B cell (primary cell): ENCODE data around the gene CCDC85A. TPM values are rescaled to one million over a fixed set of nuclear protein-coding genes. Genes with fewer than 3 reads are reported as not detected.

Experiments used
- ATAC-seq: fragments of 200-7000 bp; cut with Tn5 transposase; one replicate; pipeline ENCODE4 v1.10.0; 2021; ENCODE audit warnings: low read depth, mild to moderate bottlenecking, moderate number of reproducible peaks, moderate library complexity
- CTCF ChIA-PET: fragments of 350-600 bp; sonication (Branson Sonifier 250); formaldehyde crosslinking; loops from one replicate; lab custom pipeline; 2021; ENCODE audit warnings: antibody characterized with exemption, inconsistent platforms; lab: Charles Lee
- POLR2A ChIA-PET: fragments of 350-600 bp; sonication (Branson Sonifier 250); formaldehyde crosslinking; loops from one replicate; lab custom pipeline; 2021; ENCODE audit warnings: antibody characterized with exemption; lab: Charles Lee
- DNase-seq: peaks from one replicate; pipeline ENCODE4 v3.0.0; 2013
- H2AFZ ChIP-seq: 2 replicates; pipeline ENCODE4 v1.6.1; 2012; ENCODE audit warnings: mild to moderate bottlenecking, low read depth, low read length; ENCODE audit not compliant: insufficient read depth, poor library complexity, severe bottlenecking
- H3K27ac ChIP-seq, 2 donors: 1 replicate in 1 of 2; 2 replicates in 1 of 2; pipeline ENCODE4 v1.5.1; 2012 to 2013; ENCODE audit warnings: low read length in 2 of 2, mild to moderate bottlenecking in 2 of 2, moderate library complexity in 1 of 2
- H3K27me3 ChIP-seq, 4 experiments: fragments of 200-600 bp in 1 of 4; sonication (generic) in 1 of 4; replicated peaks in 1 of 4; 1 replicate in 2 of 4; 2 replicates in 2 of 4; pipeline versions ENCODE4 v1.6.1 to v1.7.0; 2013 to 2016; ENCODE audit warnings: low read length in 3 of 4, mild to moderate bottlenecking in 2 of 4, mixed read lengths in 1 of 4, moderate library complexity in 1 of 4; ENCODE audit not compliant: insufficient read depth in 4 of 4, control insufficient read depth in 3 of 4; ENCODE audit errors: control extremely low read depth in 1 of 4
- H3K36me3 ChIP-seq, 2 experiments: replicated peaks in 1 of 2; 1 replicate in 1 of 2; 2 replicates in 1 of 2; pipeline versions ENCODE4 v1.6.1 to v1.7.1; 2013; ENCODE audit warnings: low read length in 1 of 2; ENCODE audit not compliant: insufficient read depth in 2 of 2, control insufficient read depth in 1 of 2; ENCODE audit errors: control extremely low read depth in 1 of 2, extremely low read depth in 1 of 2
- H3K4me1 ChIP-seq, 2 donors: fragments of 200-600 bp in 1 of 2; sonication (generic) in 1 of 2; 1 replicate in 1 of 2; 2 replicates in 1 of 2; pipeline versions ENCODE4 v1.5.1 to v1.6.1; 2013 to 2017; ENCODE audit warnings: low read length in 2 of 2; ENCODE audit not compliant: control insufficient read depth in 2 of 2, insufficient read depth in 2 of 2
- H3K4me2 ChIP-seq: replicated peaks from 2 replicates; pipeline ENCODE3; 2012; ENCODE audit warnings: mild to moderate bottlenecking, low read depth, low read length; ENCODE audit not compliant: poor library complexity, severe bottlenecking
- H3K4me3 ChIP-seq, 5 experiments: fragments of 200-600 bp in 1 of 5; sonication (generic) in 1 of 5; 1 replicate in 3 of 5; 2 replicates in 2 of 5; pipeline versions ENCODE4 v1.5.1 to v1.7.0; 2011 to 2016; ENCODE audit warnings: low read length in 4 of 5, mild to moderate bottlenecking in 4 of 5, low read depth in 2 of 5, control low read depth in 1 of 5, moderate library complexity in 1 of 5; ENCODE audit not compliant: insufficient read depth in 1 of 5; ENCODE audit errors: control extremely low read depth in 1 of 5, extremely low read depth in 1 of 5
- H3K79me2 ChIP-seq: fragments of 200-600 bp; sonication (generic); one replicate; pipeline ENCODE4 v1.6.0; 2016; ENCODE audit warnings: low read length; ENCODE audit not compliant: control insufficient read depth, insufficient read depth
- H3K9ac ChIP-seq: fragments of 200-600 bp; sonication (generic); 2 replicates; pipeline ENCODE4 v1.6.1; 2017; ENCODE audit warnings: mild to moderate bottlenecking, low read length, moderate library complexity
- H3K9me3 ChIP-seq, 3 donors: one replicate each; pipeline versions ENCODE4 v1.6.1 to v1.7.1; 2013; ENCODE audit warnings: low read length in 2 of 3; ENCODE audit not compliant: control insufficient read depth in 2 of 3, insufficient read depth in 1 of 3; ENCODE audit errors: control extremely low read depth in 1 of 3
- H4K20me1 ChIP-seq: 2 replicates; pipeline ENCODE4 v1.6.0; 2012; ENCODE audit warnings: mild to moderate bottlenecking, low read length; ENCODE audit not compliant: insufficient read depth, control insufficient read depth, poor library complexity, severe bottlenecking
- H3K27ac Mint-ChIP-seq: one replicate; pipeline ENCODE4 v1.8.0; 2021; ENCODE audit warnings: mixed read lengths
- H3K27me3 Mint-ChIP-seq: one replicate; pipeline ENCODE4 v1.8.0; 2021; ENCODE audit warnings: mixed read lengths
- H3K4me1 Mint-ChIP-seq: one replicate; pipeline ENCODE4 v1.8.0; 2021; ENCODE audit warnings: mixed read lengths
- H3K4me3 Mint-ChIP-seq: one replicate; pipeline ENCODE4 v1.8.0; 2021; ENCODE audit warnings: mixed read lengths
- H3K9me3 Mint-ChIP-seq: one replicate; pipeline ENCODE4 v1.8.0; 2022; ENCODE audit warnings: mixed read lengths; ENCODE audit not compliant: insufficient read depth
- EZH2 ChIP-seq: IDR thresholded peaks from 2 replicates; pipeline ENCODE4 v1.6.1; 2012; ENCODE audit warnings: borderline replicate concordance, low read depth, mild to moderate bottlenecking, moderate library complexity, low read length; ENCODE audit not compliant: insufficient read depth, poor library complexity, severe bottlenecking
- WGBS: methylation state at CpG from one replicate; pipeline ENCODE4 v1.1.5; 2013; ENCODE audit warnings: missing lambda C conversion rate; ENCODE audit not compliant: insufficient coverage; 5-methylcytosine and 5-hydroxymethylcytosine counted together
- intact Hi-C: fragments of 100-400 bp; cut with micrococcal nuclease; formaldehyde crosslinking; loops from one replicate; pipeline ENCODE4 v1.10.0; 2022
- polyA plus RNA-seq: library from polyadenylated mRNA; depleted of rRNA; stranded (reverse); fragments of >200 nt; gene quantifications from 2 replicates; pipeline ENCODE4 v1.2.3, GENCODE V29; 2012
- total RNA-seq, 2 donors: library from RNA; stranded (reverse); fragments of 120-200 nt in 1 of 2; gene quantifications; 1 replicate in 1 of 2; 2 replicates in 1 of 2; pipeline versions ENCODE4 v1.2.3 to v1.2.4, GENCODE V29; 2013 to 2022
- TF ChIP-seq, protein P1 (sequence below): fragments of 200-600 bp; IDR thresholded peaks from one replicate; pipeline ENCODE4 v1.8.0; 2022; ENCODE audit warnings: antibody characterized with exemption, mild to moderate bottlenecking

CCDC85A gene
- total and polyA plus RNA-seq, 2 donors (not counting 1 experiment from before 2014, with no cell fraction given): 0.15 TPM; not detected in 1

DNA sequence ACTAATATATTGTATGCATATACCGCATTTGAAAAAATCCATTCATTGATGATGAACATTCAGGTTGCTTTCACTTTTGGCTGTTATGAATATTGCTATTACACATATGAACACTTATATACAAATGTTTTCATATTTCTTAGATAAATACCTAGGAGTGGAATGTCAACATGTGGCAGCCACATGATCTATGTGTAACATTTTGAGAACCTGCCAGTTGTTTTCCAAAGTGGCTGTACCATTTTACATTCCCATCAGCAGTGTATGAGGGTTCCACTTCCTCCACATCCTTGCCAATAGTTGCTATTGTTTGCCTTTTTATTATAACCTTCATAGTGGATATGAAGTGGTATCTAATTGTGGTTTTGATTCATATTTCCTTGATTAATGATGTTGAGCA is 40.5 kb downstream of the CCDC85A start:
- Histone ChIP-seq H3K9me3 (no peaks in the 10 kb centered on the region), H3K4me3 (no peak overlapping the region), H3K79me2 (no peaks in the 10 kb centered on the region), H2AFZ (no peak overlapping the region), H3K27ac (no peak overlapping the region), H3K4me1 (no peaks in the 10 kb centered on the region), H3K27me3 (no peaks in the 10 kb centered on the region), H4K20me1 (no peaks in the 10 kb centered on the region), H3K36me3 (no peaks in the 10 kb centered on the region), H3K4me2 (no peak overlapping the region), H3K9ac (no peak overlapping the region)
- ATAC-seq (no peak), DNase-seq (no peak)
- no peaks in the 10 kb centered on the region for H3K4me1 Mint-ChIP-seq
- WGBS: no CpG with 5 or more reads among the region's 1 CpG
- CTCF ChIA-PET: no interaction called here
- H3K27ac Mint-ChIP-seq: no peak overlapping the region
- POLR2A ChIA-PET: no interaction called here
- H3K27me3 Mint-ChIP-seq: no peaks in the 10 kb centered on the region
- no peaks in the 10 kb centered on the region for H3K9me3 Mint-ChIP-seq
- TF ChIP-seq, protein P1, sequence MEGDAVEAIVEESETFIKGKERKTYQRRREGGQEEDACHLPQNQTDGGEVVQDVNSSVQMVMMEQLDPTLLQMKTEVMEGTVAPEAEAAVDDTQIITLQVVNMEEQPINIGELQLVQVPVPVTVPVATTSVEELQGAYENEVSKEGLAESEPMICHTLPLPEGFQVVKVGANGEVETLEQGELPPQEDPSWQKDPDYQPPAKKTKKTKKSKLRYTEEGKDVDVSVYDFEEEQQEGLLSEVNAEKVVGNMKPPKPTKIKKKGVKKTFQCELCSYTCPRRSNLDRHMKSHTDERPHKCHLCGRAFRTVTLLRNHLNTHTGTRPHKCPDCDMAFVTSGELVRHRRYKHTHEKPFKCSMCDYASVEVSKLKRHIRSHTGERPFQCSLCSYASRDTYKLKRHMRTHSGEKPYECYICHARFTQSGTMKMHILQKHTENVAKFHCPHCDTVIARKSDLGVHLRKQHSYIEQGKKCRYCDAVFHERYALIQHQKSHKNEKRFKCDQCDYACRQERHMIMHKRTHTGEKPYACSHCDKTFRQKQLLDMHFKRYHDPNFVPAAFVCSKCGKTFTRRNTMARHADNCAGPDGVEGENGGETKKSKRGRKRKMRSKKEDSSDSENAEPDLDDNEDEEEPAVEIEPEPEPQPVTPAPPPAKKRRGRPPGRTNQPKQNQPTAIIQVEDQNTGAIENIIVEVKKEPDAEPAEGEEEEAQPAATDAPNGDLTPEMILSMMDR: no peak
- no peak for TF ChIP-seq EZH2
- intact Hi-C loops: no loop called here
- H3K4me3 Mint-ChIP-seq: no peak overlapping the region

DNA sequence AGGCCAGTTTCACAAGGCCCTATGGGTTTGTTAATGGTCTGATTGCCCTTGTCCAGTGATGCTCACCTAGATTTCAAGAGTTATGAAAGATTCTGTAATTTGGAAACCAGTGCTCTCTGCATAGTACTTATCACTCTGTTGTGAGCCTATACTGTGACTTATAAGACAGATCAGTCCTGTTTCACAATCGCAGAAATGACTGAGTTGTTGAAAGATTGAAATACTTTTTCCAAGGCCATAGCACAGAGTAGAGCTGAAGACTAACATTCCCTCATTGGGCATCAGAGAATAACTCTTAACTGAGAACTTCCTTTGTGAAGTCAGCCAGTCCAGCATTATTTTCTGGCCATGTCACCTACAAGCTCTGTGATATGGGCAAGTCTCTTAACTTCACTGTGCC is 44.0 kb downstream of the CCDC85A start:
- H3K9ac ChIP-seq: no peak overlapping the region
- H3K27me3 ChIP-seq: no peaks in the 10 kb centered on the region
- POLR2A ChIA-PET: no interaction called here
- no peak overlapping the region for H3K27ac ChIP-seq
- TF ChIP-seq, protein P1: no peak
- no peak for TF ChIP-seq EZH2
- no peaks in the 10 kb centered on the region for H3K9me3 ChIP-seq
- H3K27me3 Mint-ChIP-seq: no peaks in the 10 kb centered on the region
- ATAC-seq (no peak), DNase-seq (no peak)
- no peaks in the 10 kb centered on the region for H3K4me1 ChIP-seq
- H3K9me3 Mint-ChIP-seq: no peaks in the 10 kb centered on the region
- no peak overlapping the region for H3K27ac Mint-ChIP-seq
- intact Hi-C loops: no loop called here
- CTCF ChIA-PET: interaction anchor here (1.5 kb wide), 1 partner anchor 45 kb away, joined by 3 read pairs; no protein-coding TSS in a partner anchor
- no peaks in the 10 kb centered on the region for H3K79me2 ChIP-seq
- 100% methylated on average over 1 of the region's 1 CpG for WGBS
- no peaks in the 10 kb centered on the region for H3K4me1 Mint-ChIP-seq
- no peaks in the 10 kb centered on the region for H3K36me3 ChIP-seq
- no peak overlapping the region for H3K4me3 ChIP-seq
- H2AFZ ChIP-seq: no peak overlapping the region
- no peak overlapping the region for H3K4me2 ChIP-seq
- no peak overlapping the region for H3K4me3 Mint-ChIP-seq
- no peaks in the 10 kb centered on the region for H4K20me1 ChIP-seq
